Hepatocyte (in vitro differentiated cells): Measurements from ENCODE around the gene SLC38A5. TPM values are rescaled to one million over a fixed set of nuclear protein-coding genes. Genes with fewer than 3 reads are reported as not detected.
"Not testable (repeated sequence)": the region's sequence is repeated elsewhere in the genome, so short reads cannot be mapped to it uniquely, and the experiment has no call there.

Experiments
- DNase-seq: peaks from one replicate; pipeline ENCODE4 v3.0.0-alpha.2; 2016; ENCODE audit warnings: low spot score
- H2AFZ ChIP-seq: fragments of 200-600 bp; sonication (generic); 2 replicates; pipeline ENCODE4 v1.6.0; 2016; ENCODE audit warnings: antibody characterized with exemption, mild to moderate bottlenecking
- H3K27ac ChIP-seq: fragments of 200-600 bp; sonication (generic); 2 replicates; pipeline ENCODE4 v1.5.1; 2016; ENCODE audit warnings: mild to moderate bottlenecking
- H3K27me3 ChIP-seq: fragments of 200-600 bp; sonication (generic); 2 replicates; pipeline ENCODE4 v1.6.1; 2016
- H3K36me3 ChIP-seq: fragments of 200-600 bp; sonication (generic); replicated peaks from 2 replicates; pipeline ENCODE4 v1.5.1; 2016; ENCODE audit warnings: low read depth; ENCODE audit not compliant: insufficient read depth
- H3K4me1 ChIP-seq: fragments of 200-600 bp; sonication (generic); 2 replicates; pipeline ENCODE4 v1.5.1; 2016; ENCODE audit warnings: mild to moderate bottlenecking, moderate library complexity; ENCODE audit not compliant: insufficient read depth
- H3K4me2 ChIP-seq: fragments of 200-600 bp; sonication (generic); 2 replicates; pipeline ENCODE4 v1.6.0; 2016
- H3K4me3 ChIP-seq: fragments of 200-600 bp; sonication (generic); 2 replicates; pipeline ENCODE4 v1.5.1; 2016; ENCODE audit warnings: mild to moderate bottlenecking
- H3K79me2 ChIP-seq: fragments of 200-600 bp; sonication (generic); 2 replicates; pipeline ENCODE4 v1.6.0; 2017; ENCODE audit warnings: mild to moderate bottlenecking
- H3K9me2 ChIP-seq: fragments of 200-600 bp; sonication (generic); replicated peaks from 2 replicates; pipeline ENCODE4 v1.6.0; 2017; ENCODE audit warnings: mild to moderate bottlenecking; ENCODE audit not compliant: insufficient read depth
- H3K9me3 ChIP-seq: fragments of 200-600 bp; sonication (generic); 2 replicates; pipeline ENCODE4 v1.5.1; 2016; ENCODE audit warnings: low read depth, mild to moderate bottlenecking
- H4K20me1 ChIP-seq: fragments of 200-600 bp; sonication (generic); 2 replicates; pipeline ENCODE4 v1.6.0; 2016; ENCODE audit warnings: mild to moderate bottlenecking; ENCODE audit not compliant: insufficient read depth, poor library complexity, severe bottlenecking
- CTCF ChIP-seq: fragments of 200-600 bp; sonication (generic); IDR thresholded peaks from 2 replicates; pipeline ENCODE4 v1.5.1; 2016; ENCODE audit warnings: antibody characterized with exemption, mild to moderate bottlenecking; ENCODE audit not compliant: poor library complexity
- EZH2 ChIP-seq: fragments of 200-600 bp; sonication (generic); IDR thresholded peaks from 2 replicates; pipeline ENCODE4 v1.6.1; 2016; ENCODE audit warnings: antibody characterized with exemption, mild to moderate bottlenecking, borderline replicate concordance
- EZH2phosphoT487 ChIP-seq: fragments of 200-600 bp; sonication (generic); IDR thresholded peaks from one replicate; pipeline ENCODE4 v1.6.1; 2018; ENCODE audit warnings: antibody characterized with exemption, mild to moderate bottlenecking, low read depth, moderate library complexity; ENCODE audit not compliant: unreplicated experiment, severe bottlenecking
- WGBS: methylation state at CpG from one replicate; pipeline ENCODE4 v1.1.6; 2016; ENCODE audit warnings: low lambda C conversion rate; ENCODE audit errors: missing lambda C conversion rate; 5-methylcytosine and 5-hydroxymethylcytosine counted together
- polyA plus RNA-seq: library from polyadenylated mRNA; unstranded; fragments of >200 nt; fragmentation: Nextera tagmentation; extraction: Ambion mirVana; gene quantifications from 2 replicates; pipeline ENCODE4 v1.2.1, GENCODE V29; 2016
- total RNA-seq: library from RNA; depleted of rRNA; stranded (reverse); fragments of >200 nt; gene quantifications from 2 replicates; pipeline ENCODE4 v1.2.3, GENCODE V29; 2014

Gene SLC38A5
- total RNA-seq (17.8 and 24.0 TPM in 2 replicates), polyA plus RNA-seq (14.5 and 23.4 TPM in 2 replicates)

- no peak within 1 kb of the TSS for H3K27ac ChIP-seq
- H3K27me3 ChIP-seq = no peaks in the 10 kb centered on the region
- WGBS = 84% methylated on average over 17 of the region's 18 CpGs
- TF ChIP-seq CTCF (no peak), EZH2phosphoT487 (no peak)
- H4K20me1 ChIP-seq = no peaks in the 10 kb centered on the region
- no peak for DNase-seq
- H3K9me2 ChIP-seq = no peaks in the 10 kb centered on the region
- no peak within 1 kb of the TSS for H3K4me3 ChIP-seq
- no peaks in the 10 kb centered on the region for H3K9me3 ChIP-seq
- H3K36me3 ChIP-seq = no peaks in the 10 kb centered on the region
- no peaks in the 10 kb centered on the region for H3K4me1 ChIP-seq
- H3K4me2 ChIP-seq = peak within 1 kb of the TSS; percentile 71
- no peaks in the 10 kb centered on the region for H3K79me2 ChIP-seq
- H2AFZ ChIP-seq = no peak within 1 kb of the TSS
These were observed at the start of gene SLC38A5 for GRCh38 chrX:48470110-48470832. SLC38A5 (minus strand) TSS chrX:48470260; CDS start chrX:48467924, 2,336 bp downstream.

- not testable (repeated sequence) for H3K27ac ChIP-seq, H3K27me3 ChIP-seq, H3K9me2 ChIP-seq, H3K36me3 ChIP-seq, H2AFZ ChIP-seq, DNase-seq, H4K20me1 ChIP-seq, H3K9me3 ChIP-seq, H3K4me2 ChIP-seq, H3K4me1 ChIP-seq, H3K4me3 ChIP-seq
- peaks cover 12% of the 10 kb centered on the region for H3K79me2 ChIP-seq
- WGBS = 61% methylated on average over 4 of the region's 4 CpGs
These were observed 49.4 kb upstream of the SLC38A5 start for GRCh38 chrX:48519481-48519880.

GRCh38 chrX:48516987-48517386, 46.9 kb upstream of the SLC38A5 start:
- H3K4me3 ChIP-seq = no peak overlapping the region
- H2AFZ ChIP-seq = no peak overlapping the region
- no peak overlapping the region for H3K27ac ChIP-seq
- TF ChIP-seq EZH2phosphoT487 (no peak), CTCF (no peak), EZH2 (no peak)
- H3K4me2 ChIP-seq = no peak overlapping the region
- no peaks in the 10 kb centered on the region for H3K36me3 ChIP-seq
- no peaks in the 10 kb centered on the region for H3K9me2 ChIP-seq
- DNase-seq = no peak
- no peaks in the 10 kb centered on the region for H4K20me1 ChIP-seq
- WGBS = 71% methylated on average over 5 of the region's 5 CpGs
- H3K79me2 ChIP-seq = no peaks in the 10 kb centered on the region
- H3K27me3 ChIP-seq = no peaks in the 10 kb centered on the region
- no peaks in the 10 kb centered on the region for H3K9me3 ChIP-seq
- no peaks in the 10 kb centered on the region for H3K4me1 ChIP-seq

GRCh38 chrX:48516285-48516684, 46.2 kb upstream of the SLC38A5 start:
- no peak for DNase-seq
- TF ChIP-seq CTCF = no peak
- TF ChIP-seq EZH2 = no peak
- no peak for TF ChIP-seq EZH2phosphoT487
- 78% methylated on average over 10 of the region's 10 CpGs for WGBS

More at GRCh38 chrX:48516285-48516684, 46.2 kb upstream of the SLC38A5 start:
- no peak overlapping the region for H2AFZ ChIP-seq
- H3K27ac ChIP-seq = no peak overlapping the region
- no peaks in the 10 kb centered on the region for H3K9me2 ChIP-seq
- H3K79me2 ChIP-seq = no peaks in the 10 kb centered on the region
- H3K27me3 ChIP-seq = no peaks in the 10 kb centered on the region
- H3K9me3 ChIP-seq = no peaks in the 10 kb centered on the region
- no peaks in the 10 kb centered on the region for H4K20me1 ChIP-seq
- H3K4me3 ChIP-seq = no peak overlapping the region
- H3K36me3 ChIP-seq = no peaks in the 10 kb centered on the region
- H3K4me1 ChIP-seq = no peaks in the 10 kb centered on the region
- H3K4me2 ChIP-seq = no peak overlapping the region
